Endothelial cell of umbilical vein (primary cell): Measurements from ENCODE around the gene LHFPL6. TPM values are rescaled to one million over a fixed set of nuclear protein-coding genes. Genes with fewer than 3 reads are reported as not detected.

Experiments
- BruUV-seq: library from RNA; stranded (reverse); fragments of 400-500 nt; replicated peaks from 2 replicates; lab custom pipeline; 2021; lab: Mats Ljungman, UMichigan
- CTCF ChIA-PET: fragments of 300-600, 350-600 bp; sonication (Branson Sonifier 250); formaldehyde crosslinking; loops from one replicate; lab custom pipeline; 2021; ENCODE audit warnings: antibody characterized with exemption, inconsistent platforms; lab: Charles Lee
- POLR2A ChIA-PET: fragments of 300-600, 350-600 bp; sonication (Branson Sonifier 250); formaldehyde crosslinking; loops from one replicate; lab custom pipeline; 2021; ENCODE audit warnings: antibody characterized with exemption, inconsistent platforms; lab: Charles Lee
- DNase-seq: peaks from one replicate; pipeline ENCODE4 v3.0.0-alpha.2; 2011; ENCODE audit warnings: low read depth, low spot score
- FAIRE-seq: peaks from 2 replicates; lab custom pipeline; 2011; peaks lifted over from hg19 to GRCh38; lab: Jason Lieb, UNC
- H2AFZ ChIP-seq: 2 replicates; pipeline ENCODE4 v1.6.0; 2012; ENCODE audit warnings: low read depth, low read length, control low read depth, inconsistent platforms
- H3K27ac ChIP-seq: 2 replicates; pipeline ENCODE4 v1.5.1; 2011; ENCODE audit warnings: low read depth, mild to moderate bottlenecking, control low read depth, low read length, moderate library complexity; ENCODE audit not compliant: insufficient read depth
- H3K27me3 ChIP-seq, 2 experiments: 2 replicates each; pipeline versions ENCODE4 v1.6.0 to v1.6.1; 2011; ENCODE audit warnings: low read length in 2 of 2, mixed read lengths in 1 of 2; ENCODE audit not compliant: control insufficient read depth in 2 of 2, insufficient read depth in 2 of 2
- H3K36me3 ChIP-seq, 2 experiments: 2 replicates in 1 of 2; 3 replicates in 1 of 2; pipeline ENCODE4 v1.5.1; 2011; ENCODE audit warnings: low read length in 2 of 2, mild to moderate bottlenecking in 1 of 2, moderate library complexity in 1 of 2; ENCODE audit not compliant: control insufficient read depth in 2 of 2, insufficient read depth in 2 of 2; ENCODE audit errors: extremely low read depth in 1 of 2
- H3K4me1 ChIP-seq: 3 replicates; pipeline ENCODE4 v1.5.1; 2011; ENCODE audit warnings: mild to moderate bottlenecking, low read length; ENCODE audit not compliant: control insufficient read depth, insufficient read depth; ENCODE audit errors: extremely low read depth
- H3K4me2 ChIP-seq: 2 replicates; pipeline ENCODE4 v1.6.1; 2011; ENCODE audit warnings: low read length, control low read depth, mixed read lengths; ENCODE audit not compliant: insufficient read depth
- H3K4me3 ChIP-seq, 3 experiments: fragments of 200-600 bp in 1 of 3; sonication (generic), shearing (Covaris generic) in 1 of 3; replicated peaks in 1 of 3; 2 replicates each; pipeline ENCODE4 v1.5.1; 2011 to 2016; ENCODE audit warnings: control low read depth in 3 of 3, low read length in 3 of 3, mild to moderate bottlenecking in 2 of 3, inconsistent platforms in 1 of 3, low read depth in 1 of 3, moderate library complexity in 1 of 3; ENCODE audit not compliant: insufficient read depth in 1 of 3
- H3K79me2 ChIP-seq: 2 replicates; pipeline ENCODE4 v1.6.0; 2012; ENCODE audit warnings: low read length, inconsistent platforms; ENCODE audit not compliant: control insufficient read depth, insufficient read depth
- H3K9ac ChIP-seq: replicated peaks from 2 replicates; pipeline ENCODE3; 2011; ENCODE audit warnings: low read length, control low read depth; ENCODE audit not compliant: insufficient read depth; ENCODE audit errors: extremely low read depth
- H3K9me1 ChIP-seq: replicated peaks from 3 replicates; pipeline ENCODE4 v1.6.0; 2011; ENCODE audit warnings: mild to moderate bottlenecking, low read length; ENCODE audit not compliant: control insufficient read depth, insufficient read depth; ENCODE audit errors: extremely low read depth
- H3K9me3 ChIP-seq: replicated peaks from 2 replicates; pipeline ENCODE4 v1.5.1; 2012; ENCODE audit warnings: low read length, inconsistent platforms; ENCODE audit not compliant: control insufficient read depth, insufficient read depth
- H4K20me1 ChIP-seq: replicated peaks from 2 replicates; pipeline ENCODE3; 2011; ENCODE audit warnings: mild to moderate bottlenecking, low read length; ENCODE audit not compliant: control insufficient read depth, insufficient read depth; ENCODE audit errors: extremely low read depth
- EZH2 ChIP-seq: IDR thresholded peaks from 2 replicates; pipeline ENCODE4 v1.6.1; 2012; ENCODE audit warnings: borderline replicate concordance, low read depth, mild to moderate bottlenecking, moderate library complexity, low read length, inconsistent platforms; ENCODE audit not compliant: severe bottlenecking
- FOS ChIP-seq: IDR thresholded peaks from 2 replicates; pipeline ENCODE4 v1.6.1; 2011; ENCODE audit warnings: mild to moderate bottlenecking, low read length, moderate library complexity, borderline replicate concordance; ENCODE audit not compliant: insufficient read depth
- GATA2 ChIP-seq: IDR thresholded peaks from 2 replicates; pipeline ENCODE4 v1.7.0; 2011; ENCODE audit warnings: low read depth, mild to moderate bottlenecking, moderate library complexity, mixed read lengths, low read length; ENCODE audit not compliant: insufficient read length, insufficient read depth
- JUN ChIP-seq: IDR thresholded peaks from 2 replicates; pipeline ENCODE4 v1.6.1; 2011; ENCODE audit warnings: borderline replicate concordance, low read depth; ENCODE audit not compliant: insufficient read length, insufficient read depth
- MYC ChIP-seq: IDR thresholded peaks from one replicate; pipeline ENCODE4 v1.6.1; 2011; ENCODE audit warnings: mild to moderate bottlenecking, low read depth, low read length
- POLR2A ChIP-seq: IDR thresholded peaks from 2 replicates; pipeline ENCODE4 v1.6.1; 2012; ENCODE audit warnings: low read depth, mild to moderate bottlenecking, control low read depth, low read length
- POLR2AphosphoS5 ChIP-seq: IDR thresholded peaks from 2 replicates; pipeline ENCODE4 v1.6.1; 2012; ENCODE audit warnings: low read depth, mild to moderate bottlenecking, control low read depth, low read length, moderate library complexity; ENCODE audit not compliant: insufficient read depth
- dilution Hi-C: fragments of 300-500 bp; cut with MboI; formaldehyde crosslinking; loops from one replicate; pipeline ENCODE4 v1.15.0; 2019; ENCODE audit warnings: low sequenced_read_pairs; ENCODE audit not compliant: extremely low pct_ligation_motif_present
- intact Hi-C: fragments of 100-400 bp; cut with micrococcal nuclease; formaldehyde crosslinking; loops from one replicate; pipeline ENCODE4 v1.10.0; 2022
- polyA plus RNA-seq, 4 experiments: library from polyadenylated mRNA; depleted of rRNA in 3 of 4; stranded (reverse) in 3 of 4; unstranded in 1 of 4; fragments of >200 nt; gene quantifications; 2 replicates each; pipeline versions ENCODE4 v1.2.1 to v1.2.3, GENCODE V29; 2011 to 2012; ENCODE audit warnings: missing spikeins in 1 of 4
- total RNA-seq: library from RNA; stranded (reverse); gene quantifications from 2 replicates; pipeline ENCODE4 v1.2.3, GENCODE V29; 2021
- TF ChIP-seq, protein P1 (sequence below): IDR thresholded peaks from 2 replicates; pipeline ENCODE4 v1.6.1; 2011; ENCODE audit not compliant: insufficient read depth, insufficient read length
- TF ChIP-seq, protein P2 (sequence below), 2 donors: IDR thresholded peaks; 1 replicate in 1 of 2; 2 replicates in 1 of 2; pipeline ENCODE4 v1.5.1; 2011; ENCODE audit warnings: low read length in 2 of 2, mild to moderate bottlenecking in 2 of 2, moderate library complexity in 2 of 2, control low read depth in 1 of 2, inconsistent platforms in 1 of 2, low read depth in 1 of 2; ENCODE audit not compliant: insufficient read depth in 1 of 2; ENCODE audit errors: extremely low read depth in 1 of 2

The LHFPL6 gene
- total and polyA plus RNA-seq, 2 donors (not counting 3 experiments of a cell fraction or from before 2014, with no cell fraction given): 17.5 to 19.4 TPM

DNA sequence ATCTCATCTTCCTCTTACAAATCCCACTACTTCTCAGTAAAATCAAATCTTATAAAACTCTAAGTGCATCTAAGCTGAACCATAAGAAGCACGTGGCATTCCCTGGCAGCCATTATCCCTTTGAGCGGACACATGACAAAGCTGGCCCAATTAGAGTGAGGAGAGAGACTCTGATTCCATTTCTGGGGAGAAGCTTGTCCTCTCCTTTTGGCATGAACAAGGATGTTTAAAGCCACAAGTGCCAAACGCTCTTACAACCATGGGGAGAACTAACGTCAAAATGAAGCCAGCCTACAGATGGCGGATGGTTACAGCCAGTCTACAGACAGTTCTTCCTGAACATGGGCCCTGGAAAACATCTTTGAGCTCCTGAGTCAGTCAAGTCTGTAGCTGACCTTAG lies 231.3 kb downstream of the LHFPL6 start:
- intact Hi-C loops (no loop called here), dilution Hi-C loops (no loop called here)
- Histone ChIP-seq H3K4me2 (no peak overlapping the region), H3K9me3 (no peaks in the 10 kb centered on the region), H3K9me1 (no peaks in the 10 kb centered on the region), H4K20me1 (no peaks in the 10 kb centered on the region), H3K79me2 (no peaks in the 10 kb centered on the region), H3K4me3 (no peak overlapping the region), H3K9ac (no peak overlapping the region), H3K36me3 (no peaks in the 10 kb centered on the region), H2AFZ (no peak overlapping the region), H3K4me1 (no peaks in the 10 kb centered on the region), H3K27me3 (no peaks in the 10 kb centered on the region), H3K27ac (no peak overlapping the region)
- ChIA-PET CTCF (no interaction called here), POLR2A (no interaction called here)
- TF ChIP-seq POLR2A: no peak
- TF ChIP-seq MYC: no peak
- no peak for TF ChIP-seq GATA2
- TF ChIP-seq, protein P1, sequence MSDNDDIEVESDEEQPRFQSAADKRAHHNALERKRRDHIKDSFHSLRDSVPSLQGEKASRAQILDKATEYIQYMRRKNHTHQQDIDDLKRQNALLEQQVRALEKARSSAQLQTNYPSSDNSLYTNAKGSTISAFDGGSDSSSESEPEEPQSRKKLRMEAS: no peak
- no peak for TF ChIP-seq EZH2
- no peak for TF ChIP-seq POLR2AphosphoS5
- TF ChIP-seq JUN: no peak
- FAIRE-seq (no peak), DNase-seq (no peak)
- BruUV-seq: no TSS peak

DNA sequence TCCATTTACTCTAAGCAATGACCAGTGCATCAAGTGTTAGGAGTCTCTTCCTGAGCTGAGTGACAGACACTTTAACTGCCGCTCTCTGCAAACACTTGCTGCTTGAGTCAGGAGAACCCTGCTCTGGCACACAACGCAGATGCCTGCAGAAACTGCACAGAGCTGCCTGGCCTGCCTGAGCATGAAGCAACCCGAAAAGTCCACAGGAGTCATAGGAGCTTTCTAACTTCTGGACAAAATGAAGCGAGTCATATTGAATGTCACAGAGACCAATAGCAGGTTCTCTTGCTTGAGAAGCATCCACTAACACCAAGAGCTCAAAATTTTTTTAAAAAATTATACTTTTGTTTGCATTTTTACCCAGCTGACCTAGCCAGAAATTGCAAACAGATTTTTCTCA lies 232.4 kb downstream of the LHFPL6 start:
- dilution Hi-C loops (no loop called here), intact Hi-C loops (no loop called here)
- H3K4me3 ChIP-seq: no peak overlapping the region
- no peak overlapping the region for H3K4me2 ChIP-seq
- H3K27ac ChIP-seq: no peak overlapping the region
- no peaks in the 10 kb centered on the region for H3K27me3 ChIP-seq
- no peaks in the 10 kb centered on the region for H3K36me3 ChIP-seq
- no peaks in the 10 kb centered on the region for H3K79me2 ChIP-seq
- no peak for FAIRE-seq
- H3K4me1 ChIP-seq: no peaks in the 10 kb centered on the region
- H3K9me3 ChIP-seq: no peaks in the 10 kb centered on the region
- no peak for DNase-seq
- no TSS peak for BruUV-seq
- no peak overlapping the region for H2AFZ ChIP-seq
- no peaks in the 10 kb centered on the region for H3K9me1 ChIP-seq
- no peaks in the 10 kb centered on the region for H4K20me1 ChIP-seq
- no peak overlapping the region for H3K9ac ChIP-seq
- ChIA-PET CTCF (interaction anchor here (1.2 kb wide), 1 partner anchor 241 kb away, joined by 3 read pairs; no protein-coding TSS in a partner anchor), POLR2A (no interaction called here)
- no peak for TF ChIP-seq POLR2AphosphoS5
- TF ChIP-seq, protein P2, sequence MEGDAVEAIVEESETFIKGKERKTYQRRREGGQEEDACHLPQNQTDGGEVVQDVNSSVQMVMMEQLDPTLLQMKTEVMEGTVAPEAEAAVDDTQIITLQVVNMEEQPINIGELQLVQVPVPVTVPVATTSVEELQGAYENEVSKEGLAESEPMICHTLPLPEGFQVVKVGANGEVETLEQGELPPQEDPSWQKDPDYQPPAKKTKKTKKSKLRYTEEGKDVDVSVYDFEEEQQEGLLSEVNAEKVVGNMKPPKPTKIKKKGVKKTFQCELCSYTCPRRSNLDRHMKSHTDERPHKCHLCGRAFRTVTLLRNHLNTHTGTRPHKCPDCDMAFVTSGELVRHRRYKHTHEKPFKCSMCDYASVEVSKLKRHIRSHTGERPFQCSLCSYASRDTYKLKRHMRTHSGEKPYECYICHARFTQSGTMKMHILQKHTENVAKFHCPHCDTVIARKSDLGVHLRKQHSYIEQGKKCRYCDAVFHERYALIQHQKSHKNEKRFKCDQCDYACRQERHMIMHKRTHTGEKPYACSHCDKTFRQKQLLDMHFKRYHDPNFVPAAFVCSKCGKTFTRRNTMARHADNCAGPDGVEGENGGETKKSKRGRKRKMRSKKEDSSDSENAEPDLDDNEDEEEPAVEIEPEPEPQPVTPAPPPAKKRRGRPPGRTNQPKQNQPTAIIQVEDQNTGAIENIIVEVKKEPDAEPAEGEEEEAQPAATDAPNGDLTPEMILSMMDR (IDR thresholded peaks at IDR 0.05; ENCODE audit: extremely low read depth in 1 of 2, insufficient read depth in 1 of 2, low read depth in 1 of 2, low read length in 2 of 2): no peak
- TF ChIP-seq, protein P1: no peak
- no peak for TF ChIP-seq JUN
- no peak for TF ChIP-seq FOS
- TF ChIP-seq EZH2: no peak
- no peak for TF ChIP-seq GATA2
- no peak for TF ChIP-seq POLR2A
- no peak for TF ChIP-seq MYC
